ENCODE measurements around the gene DPH6.
A peak's percentile ranks its signal among the peaks of the same experiment; 100 is the strongest.

Gene DPH6

DNA sequence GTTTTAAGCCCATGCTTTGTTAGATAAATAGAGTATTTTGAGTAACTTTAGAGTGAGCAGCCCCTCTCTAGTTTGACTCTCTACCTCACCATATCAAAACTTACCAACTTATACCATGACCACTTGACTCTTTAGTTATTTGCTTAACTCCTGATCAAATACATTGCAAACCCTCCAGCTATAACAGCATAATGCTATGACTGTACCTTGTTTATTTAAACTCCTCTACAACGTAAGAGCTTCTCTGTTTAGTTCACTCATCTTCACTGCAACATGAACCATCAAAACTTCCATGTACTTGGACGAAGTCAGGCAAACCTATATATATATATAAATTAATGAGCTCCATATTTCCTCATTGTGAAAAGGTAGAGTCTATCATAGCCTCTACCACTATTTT, 218.2 kb downstream of the DPH6 start:
- DNase-seq = peak; percentile 7

DNA sequence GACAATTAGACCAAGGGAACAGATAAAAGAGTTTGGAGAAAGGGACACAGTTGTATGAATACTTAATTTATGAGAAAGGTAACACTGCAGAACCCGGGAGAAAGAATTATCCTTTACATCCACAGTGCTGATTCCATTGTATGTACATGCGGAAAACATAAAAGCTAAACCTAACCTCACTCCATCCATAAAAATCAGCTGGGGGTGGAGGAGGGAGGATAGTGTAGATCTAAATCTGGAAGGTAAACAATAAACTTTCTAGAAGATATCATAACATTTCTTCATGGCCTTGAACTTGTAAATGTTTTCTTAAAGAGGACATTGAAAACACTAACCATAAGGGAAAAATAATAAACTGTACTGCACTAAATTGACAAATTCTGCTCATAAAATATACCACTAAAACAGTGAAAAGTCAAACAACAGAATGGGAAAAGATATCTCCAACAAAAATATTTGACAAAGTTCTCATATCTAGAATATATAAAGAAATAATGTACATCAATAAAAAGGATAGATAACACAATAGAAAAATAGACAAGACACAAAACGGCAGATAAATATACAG, 220.5 kb downstream of the DPH6 start:
- no peak for DNase-seq

DNA sequence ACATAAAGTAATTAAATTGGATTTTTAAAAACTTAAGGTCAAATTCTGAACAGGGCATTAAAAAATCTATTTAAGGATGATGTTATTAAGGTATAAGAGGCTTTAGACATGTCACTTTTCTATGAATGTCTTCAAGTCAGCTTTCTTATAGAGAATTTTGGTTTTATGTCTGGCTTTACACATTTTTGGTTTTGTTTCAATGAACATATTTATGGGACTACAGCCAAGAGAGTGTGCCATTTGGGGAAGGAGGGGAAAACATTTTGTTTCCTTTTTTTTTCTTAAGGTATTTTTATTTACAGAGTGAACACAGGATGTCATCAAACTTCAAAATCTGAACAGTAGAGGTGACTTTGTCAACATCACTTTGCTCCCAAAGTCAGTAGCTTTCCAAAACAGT, 222.8 kb downstream of the DPH6 start:
- no peak for DNase-seq

DNA sequence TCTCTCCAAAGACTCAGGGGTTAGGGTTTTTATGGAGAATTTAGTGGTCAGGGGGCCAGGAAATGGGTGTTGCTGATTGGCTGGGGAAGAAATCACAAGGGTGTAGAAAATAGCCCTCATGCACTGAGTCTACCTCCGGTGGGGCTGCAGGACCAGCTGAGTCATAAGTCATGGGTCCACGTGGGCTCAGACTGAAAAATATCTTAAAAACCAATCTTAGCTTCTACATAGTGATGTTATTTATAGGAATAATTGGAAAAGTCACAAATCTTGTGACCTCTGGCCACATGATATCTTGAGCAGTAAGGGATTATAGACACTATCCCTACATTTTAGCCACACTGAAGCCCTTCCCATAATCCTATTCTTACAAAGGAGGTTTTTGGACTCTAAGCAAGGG, 224.0 kb downstream of the DPH6 start:
- no peak for DNase-seq

DNA sequence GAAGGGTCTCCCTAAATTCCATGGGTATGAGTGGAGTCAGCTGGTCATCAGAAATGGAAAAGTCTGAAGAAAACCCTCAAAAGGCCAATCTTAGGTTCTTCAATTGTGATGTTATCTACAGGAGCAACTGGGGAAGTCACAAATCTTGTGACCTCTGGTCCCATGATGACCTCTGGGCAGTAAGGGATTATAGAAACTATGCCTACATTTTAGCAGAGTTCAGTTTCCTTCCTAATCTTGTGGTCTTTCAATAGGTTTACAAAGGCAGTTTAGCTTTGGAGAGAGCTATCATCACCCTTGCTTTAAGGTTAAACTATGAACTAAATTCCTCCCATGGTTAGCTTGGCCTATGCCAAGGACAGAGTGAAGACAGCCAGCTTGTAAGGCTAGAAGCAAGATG, 225.1 kb downstream of the DPH6 start:
- DNase-seq = no peak
